ENCODE results near the gene SPEN.

Gene SPEN

DNA sequence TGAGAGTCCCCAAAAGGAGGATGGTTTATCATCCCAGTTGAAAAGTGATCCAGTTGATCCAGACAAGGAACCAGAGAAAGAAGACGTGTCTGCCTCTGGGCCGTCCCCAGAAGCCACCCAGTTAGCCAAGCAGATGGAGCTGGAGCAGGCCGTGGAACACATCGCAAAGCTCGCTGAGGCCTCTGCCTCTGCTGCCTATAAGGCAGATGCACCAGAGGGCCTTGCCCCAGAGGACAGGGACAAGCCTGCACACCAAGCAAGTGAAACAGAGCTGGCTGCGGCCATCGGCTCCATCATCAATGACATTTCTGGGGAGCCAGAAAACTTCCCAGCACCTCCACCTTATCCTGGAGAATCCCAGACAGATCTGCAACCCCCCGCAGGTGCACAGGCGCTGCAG lies 85.1 kb downstream of the SPEN start:
- H3K36me3 ChIP-seq (ENCODE audit: control insufficient read depth in 2 of 2, insufficient read depth in 1 of 2, low read length in 2 of 2): peaks cover 35 to 100% of the 10 kb centered on the region in 2 experiments
- TF ChIP-seq ZNF560 (tag by site-specific recombination; IDR thresholded peaks at IDR 0.05; ENCODE audit: borderline replicate concordance): no peak
- no peak for TF ChIP-seq YY1 (tag by site-specific recombination; IDR thresholded peaks at IDR 0.05)
- POLR2A ChIA-PET: no interaction called here
- CTCF ChIA-PET: no interaction called here
- H3K27ac ChIP-seq (ENCODE audit: extremely low read depth, low read depth, low read length): no peak overlapping the region
- no peaks in the 10 kb centered on the region for H3K4me1 ChIP-seq (ENCODE audit: control insufficient read depth, insufficient read depth, low read length)
- no peak overlapping the region for H3K4me3 ChIP-seq (ENCODE audit: low read depth, low read length)
- no peaks in the 10 kb centered on the region for H3K9me3 ChIP-seq (ENCODE audit: control insufficient read depth, insufficient read depth, low read depth, low read length)

DNA sequence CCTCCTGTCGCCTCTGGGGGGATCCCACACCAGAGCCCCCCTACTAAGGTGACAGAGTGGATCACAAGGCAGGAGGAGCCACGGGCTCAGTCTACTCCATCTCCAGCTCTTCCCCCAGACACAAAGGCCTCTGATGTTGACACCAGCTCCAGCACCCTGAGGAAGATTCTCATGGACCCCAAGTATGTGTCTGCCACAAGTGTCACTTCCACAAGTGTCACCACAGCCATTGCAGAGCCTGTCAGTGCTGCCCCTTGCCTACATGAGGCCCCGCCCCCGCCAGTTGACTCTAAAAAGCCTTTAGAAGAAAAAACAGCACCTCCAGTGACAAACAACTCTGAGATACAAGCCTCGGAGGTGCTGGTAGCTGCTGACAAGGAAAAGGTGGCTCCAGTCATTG lies 86.2 kb downstream of the SPEN start:
- ChIA-PET CTCF (interaction anchor here (1.3 kb wide), 1 partner anchor 8 kb away, joined by 3 read pairs; no protein-coding TSS in a partner anchor), POLR2A (no interaction called here)
- H3K36me3 ChIP-seq (ENCODE audit: control insufficient read depth in 2 of 2, insufficient read depth in 1 of 2, low read length in 2 of 2): peaks cover 25 to 100% of the 10 kb centered on the region in 2 experiments
- H3K9me3 ChIP-seq (ENCODE audit: control insufficient read depth, insufficient read depth, low read depth, low read length): no peaks in the 10 kb centered on the region
- H3K4me1 ChIP-seq (ENCODE audit: control insufficient read depth, insufficient read depth, low read length): no peaks in the 10 kb centered on the region
- H3K4me3 ChIP-seq (ENCODE audit: low read depth, low read length): no peak overlapping the region
- peak overlapping the region; percentile 25; the same call in 1 of the 2 replicates for H3K27ac ChIP-seq (ENCODE audit: extremely low read depth, low read depth, low read length)
- TF ChIP-seq ZNF138 (tag by site-specific recombination; IDR thresholded peaks at IDR 0.05; ENCODE audit: borderline replicate concordance) (no peak), SCRT1 (tag by site-specific recombination; IDR thresholded peaks at IDR 0.05; ENCODE audit: borderline replicate concordance) (peak; percentile 86), ZNF221 (tag by site-specific recombination; IDR thresholded peaks at IDR 0.05; ENCODE audit: borderline replicate concordance) (no peak), HIC1 (tag by site-specific recombination; IDR thresholded peaks at IDR 0.05) (no peak), ZNF169 (tag by site-specific recombination; IDR thresholded peaks at IDR 0.05) (no peak), ZNF426 (tag by site-specific recombination; IDR thresholded peaks at IDR 0.05) (no peak), KLF1 (tag by site-specific recombination; IDR thresholded peaks at IDR 0.05) (no peak), ZNF350 (tag by site-specific recombination; IDR thresholded peaks at IDR 0.05) (no peak), ZNF23 (tag by site-specific recombination; IDR thresholded peaks at IDR 0.05; ENCODE audit: borderline replicate concordance) (no peak), SCRT2 (tag by site-specific recombination; IDR thresholded peaks at IDR 0.05) (peak; percentile 80), HOXC10 (CRISPR knock-in tag; IDR thresholded peaks at IDR 0.05) (no peak), ZNF362 (tag by site-specific recombination; IDR thresholded peaks at IDR 0.05) (no peak), BCL11B (tag by site-specific recombination; IDR thresholded peaks at IDR 0.05; ENCODE audit: low read depth) (no peak), ZXDB (tag by site-specific recombination; IDR thresholded peaks at IDR 0.05) (no peak), ZNF18 (tag by site-specific recombination; IDR thresholded peaks at IDR 0.05) (no peak), WT1 (tag by site-specific recombination; IDR thresholded peaks at IDR 0.05) (no peak), ZNF26 (tag by site-specific recombination; IDR thresholded peaks at IDR 0.05) (no peak), ZNF791 (tag by site-specific recombination; IDR thresholded peaks at IDR 0.05) (no peak)
- TF ChIP-seq, protein P1, sequence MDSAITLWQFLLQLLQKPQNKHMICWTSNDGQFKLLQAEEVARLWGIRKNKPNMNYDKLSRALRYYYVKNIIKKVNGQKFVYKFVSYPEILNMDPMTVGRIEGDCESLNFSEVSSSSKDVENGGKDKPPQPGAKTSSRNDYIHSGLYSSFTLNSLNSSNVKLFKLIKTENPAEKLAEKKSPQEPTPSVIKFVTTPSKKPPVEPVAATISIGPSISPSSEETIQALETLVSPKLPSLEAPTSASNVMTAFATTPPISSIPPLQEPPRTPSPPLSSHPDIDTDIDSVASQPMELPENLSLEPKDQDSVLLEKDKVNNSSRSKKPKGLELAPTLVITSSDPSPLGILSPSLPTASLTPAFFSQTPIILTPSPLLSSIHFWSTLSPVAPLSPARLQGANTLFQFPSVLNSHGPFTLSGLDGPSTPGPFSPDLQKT (IDR thresholded peaks at IDR 0.05; ENCODE audit: borderline replicate concordance, low read depth, low read length): no peak
- TF ChIP-seq, protein P2, sequence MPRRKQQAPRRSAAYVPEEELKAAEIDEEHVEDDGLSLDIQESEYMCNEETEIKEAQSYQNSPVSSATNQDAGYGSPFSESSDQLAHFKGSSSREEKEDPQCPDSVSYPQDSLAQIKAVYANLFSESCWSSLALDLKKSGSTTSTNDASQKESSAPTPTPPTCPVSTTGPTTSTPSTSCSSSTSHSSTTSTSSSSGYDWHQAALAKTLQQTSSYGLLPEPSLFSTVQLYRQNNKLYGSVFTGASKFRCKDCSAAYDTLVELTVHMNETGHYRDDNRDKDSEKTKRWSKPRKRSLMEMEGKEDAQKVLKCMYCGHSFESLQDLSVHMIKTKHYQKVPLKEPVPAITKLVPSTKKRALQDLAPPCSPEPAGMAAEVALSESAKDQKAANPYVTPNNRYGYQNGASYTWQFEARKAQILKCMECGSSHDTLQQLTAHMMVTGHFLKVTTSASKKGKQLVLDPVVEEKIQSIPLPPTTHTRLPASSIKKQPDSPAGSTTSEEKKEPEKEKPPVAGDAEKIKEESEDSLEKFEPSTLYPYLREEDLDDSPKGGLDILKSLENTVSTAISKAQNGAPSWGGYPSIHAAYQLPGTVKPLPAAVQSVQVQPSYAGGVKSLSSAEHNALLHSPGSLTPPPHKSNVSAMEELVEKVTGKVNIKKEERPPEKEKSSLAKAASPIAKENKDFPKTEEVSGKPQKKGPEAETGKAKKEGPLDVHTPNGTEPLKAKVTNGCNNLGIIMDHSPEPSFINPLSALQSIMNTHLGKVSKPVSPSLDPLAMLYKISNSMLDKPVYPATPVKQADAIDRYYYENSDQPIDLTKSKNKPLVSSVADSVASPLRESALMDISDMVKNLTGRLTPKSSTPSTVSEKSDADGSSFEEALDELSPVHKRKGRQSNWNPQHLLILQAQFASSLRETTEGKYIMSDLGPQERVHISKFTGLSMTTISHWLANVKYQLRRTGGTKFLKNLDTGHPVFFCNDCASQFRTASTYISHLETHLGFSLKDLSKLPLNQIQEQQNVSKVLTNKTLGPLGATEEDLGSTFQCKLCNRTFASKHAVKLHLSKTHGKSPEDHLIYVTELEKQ (tag by site-specific recombination; IDR thresholded peaks at IDR 0.05; ENCODE audit: borderline replicate concordance): no peak
